Thyroid gland (tissue), 4 donors: ENCODE data around the gene IL17RD. TPM values are rescaled to one million over a fixed set of nuclear protein-coding genes. Genes with fewer than 3 reads are reported as not detected.

ENCODE experiments used
- DNase-seq, 2 donors: peaks; one replicate each; pipeline ENCODE4 v3.0.0-alpha.2; 2019
- H3K27ac ChIP-seq, 3 donors: fragments of 200-600 bp; sonication (generic); 1 replicate in 2 of 3; 2 replicates in 1 of 3; pipeline ENCODE4 v1.5.1; 2016 to 2019; ENCODE audit warnings: mild to moderate bottlenecking in 1 of 3, moderate library complexity in 1 of 3
- H3K27me3 ChIP-seq: fragments of 200-600 bp; sonication (generic); one replicate; pipeline ENCODE4 v1.5.1; 2019
- H3K36me3 ChIP-seq, 2 donors: fragments of 200-600 bp; sonication (generic); one replicate each; pipeline ENCODE4 v1.5.1; 2016 to 2019
- H3K4me1 ChIP-seq, 2 donors: fragments of 200-600 bp; sonication (generic); one replicate each; pipeline ENCODE4 v1.5.1; 2017 to 2019
- H3K4me3 ChIP-seq, 3 donors: fragments of 200-600 bp; sonication (generic); replicated peaks in 1 of 3; 1 replicate in 2 of 3; 2 replicates in 1 of 3; pipeline ENCODE4 v1.5.1; 2016; ENCODE audit warnings: mild to moderate bottlenecking in 1 of 3
- H3K9me3 ChIP-seq: fragments of 200-600 bp; sonication (generic); one replicate; pipeline ENCODE4 v1.5.1; 2017
- POLR2A ChIP-seq, 2 donors: fragments of 450-650 bp; IDR thresholded peaks; one replicate each; pipeline ENCODE4 v1.6.1; 2017; ENCODE audit warnings: antibody characterized with exemption in 2 of 2, mild to moderate bottlenecking in 2 of 2, moderate library complexity in 1 of 2
- WGBS, 2 donors: methylation state at CpG; one replicate each; pipeline ENCODE4 v1.1.5; 2017; 5-methylcytosine and 5-hydroxymethylcytosine counted together
- intact Hi-C: fragments of 100-400 bp; cut with DNase I; formaldehyde crosslinking; loops from one replicate; pipeline ENCODE4 v1.15.1; 2023
- total RNA-seq, 4 donors: library from RNA; depleted of rRNA; stranded (reverse); fragments of >200 nt; gene quantifications; one replicate each; pipeline ENCODE4 v1.2.3, GENCODE V29; 2016
- TF ChIP-seq, protein P1 (sequence below), 6 experiments: fragments of 200-600 bp in 3 of 6; fragments of 450-650 bp in 3 of 6; sonication (generic) in 3 of 6; IDR thresholded peaks; one replicate each; pipeline ENCODE4 v1.5.1; 2016 to 2019; ENCODE audit warnings: antibody characterized with exemption in 6 of 6, mild to moderate bottlenecking in 2 of 6, inconsistent platforms in 1 of 6, moderate library complexity in 1 of 6

Gene IL17RD
- total RNA-seq, 4 donors from 2014 or later, result 0.59 to 2.6 (median 1.4) TPM

DNA sequence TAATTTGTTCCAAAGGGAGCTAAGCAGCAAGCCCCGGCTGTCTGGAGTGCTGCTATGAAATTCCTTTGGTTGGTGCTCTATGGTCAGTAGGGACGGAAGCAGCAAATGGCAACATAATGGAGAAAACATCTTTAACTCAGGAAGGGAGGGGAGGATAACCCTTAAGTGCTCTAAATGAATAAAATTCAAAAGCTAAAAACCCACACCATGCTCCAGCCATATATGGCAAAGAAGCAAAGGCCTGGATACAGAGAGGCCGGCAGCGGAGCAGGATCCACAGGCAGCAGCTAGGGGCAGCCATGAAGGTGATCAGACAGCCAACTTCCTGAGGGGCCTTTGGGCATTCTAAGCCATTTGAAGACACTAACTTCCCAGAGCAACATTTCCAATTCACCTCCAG lies 38.9 kb downstream of the IL17RD start:
- Histone ChIP-seq H3K36me3 (no peaks in the 10 kb centered on the region), H3K4me1 (no peaks in the 10 kb centered on the region)
- TF ChIP-seq POLR2A (IDR thresholded peaks at IDR 0.05), result no peak
- TF ChIP-seq, protein P1, sequence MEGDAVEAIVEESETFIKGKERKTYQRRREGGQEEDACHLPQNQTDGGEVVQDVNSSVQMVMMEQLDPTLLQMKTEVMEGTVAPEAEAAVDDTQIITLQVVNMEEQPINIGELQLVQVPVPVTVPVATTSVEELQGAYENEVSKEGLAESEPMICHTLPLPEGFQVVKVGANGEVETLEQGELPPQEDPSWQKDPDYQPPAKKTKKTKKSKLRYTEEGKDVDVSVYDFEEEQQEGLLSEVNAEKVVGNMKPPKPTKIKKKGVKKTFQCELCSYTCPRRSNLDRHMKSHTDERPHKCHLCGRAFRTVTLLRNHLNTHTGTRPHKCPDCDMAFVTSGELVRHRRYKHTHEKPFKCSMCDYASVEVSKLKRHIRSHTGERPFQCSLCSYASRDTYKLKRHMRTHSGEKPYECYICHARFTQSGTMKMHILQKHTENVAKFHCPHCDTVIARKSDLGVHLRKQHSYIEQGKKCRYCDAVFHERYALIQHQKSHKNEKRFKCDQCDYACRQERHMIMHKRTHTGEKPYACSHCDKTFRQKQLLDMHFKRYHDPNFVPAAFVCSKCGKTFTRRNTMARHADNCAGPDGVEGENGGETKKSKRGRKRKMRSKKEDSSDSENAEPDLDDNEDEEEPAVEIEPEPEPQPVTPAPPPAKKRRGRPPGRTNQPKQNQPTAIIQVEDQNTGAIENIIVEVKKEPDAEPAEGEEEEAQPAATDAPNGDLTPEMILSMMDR (IDR thresholded peaks at IDR 0.05), result no peak

DNA sequence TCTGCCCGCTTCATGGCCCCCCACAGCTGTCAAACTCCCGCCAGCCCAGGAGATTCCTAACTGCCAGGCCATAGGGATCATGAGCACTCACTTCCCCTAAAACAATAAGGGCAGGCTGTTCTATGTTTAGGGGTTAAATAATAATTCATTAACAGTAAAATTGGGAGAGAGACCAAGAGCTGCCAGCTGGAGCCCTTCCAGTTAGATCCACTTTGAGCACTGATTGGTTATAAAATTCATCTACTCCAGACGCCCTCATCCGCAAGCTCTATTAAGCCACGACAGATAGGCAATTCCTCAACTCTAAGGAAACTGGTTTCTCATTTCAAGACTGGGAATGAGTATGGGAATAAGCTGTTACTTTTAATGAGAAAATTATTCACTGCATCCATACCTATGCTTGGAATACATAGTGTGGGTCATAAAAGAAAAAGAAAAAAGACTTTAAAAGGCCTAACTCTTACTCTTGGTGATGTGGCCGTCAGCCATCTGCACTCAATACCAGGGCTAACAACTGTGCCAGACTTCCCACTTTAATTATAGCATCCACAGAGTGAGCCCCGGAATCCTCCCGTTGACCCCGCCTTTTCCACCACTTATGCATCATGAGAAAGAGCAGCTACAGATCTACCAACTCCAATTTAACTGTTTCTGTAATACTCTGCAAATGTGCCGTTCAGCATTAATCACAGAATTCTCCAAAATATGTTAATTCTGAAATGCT lies 44.5 kb downstream of the IL17RD start:
- intact Hi-C loops, result no loop called here
- H3K27ac ChIP-seq, result no peak overlapping the region

More for the DNA sequence above, 38.9 kb downstream of the IL17RD start:
- H3K27me3 ChIP-seq, result no peaks in the 10 kb centered on the region
- intact Hi-C loops, result no loop called here
- H3K4me3 ChIP-seq, result no peak overlapping the region
- DNase-seq, result no peak
- no peak overlapping the region for H3K27ac ChIP-seq
- H3K9me3 ChIP-seq, result no peaks in the 10 kb centered on the region
- WGBS, 2 donors, result 79 to 95% methylated on average over 4 of the region's 4 CpGs

DNA sequence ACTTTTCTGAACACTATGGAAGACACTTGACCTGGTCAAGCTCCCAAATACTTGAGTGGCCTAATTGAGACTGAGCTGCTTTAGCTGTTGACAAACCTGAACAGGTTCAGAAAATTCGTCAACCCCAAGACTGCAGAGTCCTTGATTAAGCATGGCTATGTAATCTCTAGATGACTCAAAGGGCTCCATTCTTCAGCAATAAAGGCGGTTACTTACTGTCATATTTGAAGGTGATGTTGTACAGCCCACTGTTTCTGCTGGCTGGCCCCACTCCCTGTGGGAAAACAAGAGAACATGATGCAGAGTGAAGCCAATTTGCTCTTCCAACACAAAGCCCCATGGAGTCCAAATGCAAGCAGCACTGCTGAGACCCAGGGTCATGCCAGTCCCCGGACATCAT lies 45.1 kb downstream of the IL17RD start:
- Histone ChIP-seq H3K27ac (no peak overlapping the region), H3K9me3 (no peaks in the 10 kb centered on the region), H3K4me3 (no peak overlapping the region), H3K4me1 (no peaks in the 10 kb centered on the region), H3K27me3 (no peaks in the 10 kb centered on the region), H3K36me3 (no peaks in the 10 kb centered on the region)
- no peak for DNase-seq
- intact Hi-C loops, result no loop called here
- WGBS, 2 donors, result 70 to 82% methylated on average over 3 of the region's 3 CpGs
- TF ChIP-seq POLR2A (IDR thresholded peaks at IDR 0.05), result no peak
- TF ChIP-seq, protein P1 (IDR thresholded peaks at IDR 0.05), result no peak

More for the DNA sequence above, 44.5 kb downstream of the IL17RD start:
- Histone ChIP-seq H3K36me3 (no peaks in the 10 kb centered on the region), H3K27me3 (no peaks in the 10 kb centered on the region), H3K4me3 (no peak overlapping the region), H3K9me3 (no peaks in the 10 kb centered on the region), H3K4me1 (no peaks in the 10 kb centered on the region)
- 83 to 84% methylated on average over 10 of the region's 10 CpGs for WGBS, 2 donors
- DNase-seq, result no peak
- TF ChIP-seq, protein P1 (IDR thresholded peaks at IDR 0.05), result no peak

- 59 to 61% methylated on average over 3 of the region's 3 CpGs for WGBS, 2 donors
- DNase-seq, result no peak
- Histone ChIP-seq H3K4me3 (no peak overlapping the region), H3K4me1 (no peaks in the 10 kb centered on the region), H3K36me3 (no peaks in the 10 kb centered on the region), H3K9me3 (no peaks in the 10 kb centered on the region), H3K27ac (no peak overlapping the region), H3K27me3 (no peaks in the 10 kb centered on the region)
- intact Hi-C loops, result no loop called here
- no peak for TF ChIP-seq POLR2A (IDR thresholded peaks at IDR 0.05)
- TF ChIP-seq, protein P1 (IDR thresholded peaks at IDR 0.05), result no peak
These were observed 46.9 kb downstream of the IL17RD start for GRCh38 chr3:57118254-57118653.

GRCh38 chr3:57116501-57116900 lies 48.7 kb downstream of the IL17RD start:
- Histone ChIP-seq H3K9me3 (no peaks in the 10 kb centered on the region), H3K36me3 (no peaks in the 10 kb centered on the region), H3K4me3 (no peak overlapping the region), H3K27me3 (no peaks in the 10 kb centered on the region), H3K27ac (no peak overlapping the region), H3K4me1 (no peaks in the 10 kb centered on the region)
- TF ChIP-seq, protein P1 (IDR thresholded peaks at IDR 0.05), result no peak
- no peak for TF ChIP-seq POLR2A (IDR thresholded peaks at IDR 0.05)
- no peak for DNase-seq
- intact Hi-C loops, result no loop called here
- WGBS, 2 donors, result 90 to 93% methylated on average over 3 of the region's 3 CpGs
